Measurements from ENCODE around the gene FBXO24. TPM values are rescaled to one million over a fixed set of nuclear protein-coding genes. Genes with fewer than 3 reads are reported as not detected.

The FBXO24 gene
- polyA plus RNA-seq, 1 donor (not counting 4 experiments of a cell fraction or from before 2014, with no cell fraction given): 0.22 TPM

DNA sequence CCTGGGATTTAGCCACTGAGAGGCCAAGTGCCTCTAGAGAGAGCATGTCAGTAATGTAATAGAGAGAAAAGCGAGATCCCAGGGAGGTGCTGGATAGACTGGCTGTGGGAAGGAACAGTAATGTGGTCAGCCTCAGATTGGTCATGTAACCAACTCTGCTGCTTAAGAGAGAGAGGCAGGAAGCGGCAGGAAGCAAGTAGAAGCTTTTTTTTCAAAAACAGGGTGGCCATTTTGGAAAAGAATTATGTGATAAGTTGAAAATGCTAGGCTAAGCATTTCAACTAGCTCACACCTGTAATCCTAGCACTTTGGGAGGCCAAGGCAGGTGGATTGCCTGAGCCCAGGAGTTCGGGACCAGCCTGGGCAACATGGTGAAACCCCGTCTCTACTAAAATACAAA lies 12.3 kb downstream of the FBXO24 start:
- Histone ChIP-seq H3K9me1 (ENCODE audit: control insufficient read depth, extremely low read depth, insufficient read depth, low read length) (no peaks in the 10 kb centered on the region), H3K4me2 (ENCODE audit: control insufficient read depth, extremely low read depth, insufficient read depth, low read depth, low read length) (no peak overlapping the region), H3K27ac (ENCODE audit: control insufficient read depth, insufficient read depth, low read length) (no peak overlapping the region), H3K4me1 (ENCODE audit: control insufficient read depth, extremely low read depth, insufficient read depth, low read length) (no peaks in the 10 kb centered on the region), H3K4me3 (ENCODE audit: control insufficient read depth in 2 of 3, extremely low read depth in 1 of 3, insufficient read depth in 2 of 3, low read depth in 1 of 3, low read length in 3 of 3) (no peak overlapping the region), H3K79me2 (ENCODE audit: control insufficient read depth, insufficient read depth, low read length) (no peaks in the 10 kb centered on the region), H3K9me3 (ENCODE audit: control insufficient read depth, low read depth, low read length) (no peaks in the 10 kb centered on the region), H2AFZ (ENCODE audit: control insufficient read depth, low read length) (no peak overlapping the region), H4K20me1 (ENCODE audit: control insufficient read depth, extremely low read depth, insufficient read depth, low read length) (no peaks in the 10 kb centered on the region), H3K9ac (ENCODE audit: control insufficient read depth, extremely low read depth, insufficient read depth, low read length) (no peak overlapping the region), H3K36me3 (ENCODE audit: control insufficient read depth in 2 of 2, extremely low read depth in 1 of 2, insufficient read depth in 2 of 2, low read length in 2 of 2) (no peaks in the 10 kb centered on the region), H3K27me3 (ENCODE audit: control insufficient read depth, extremely low read depth, insufficient read depth, low read length) (no peaks in the 10 kb centered on the region)
- TF ChIP-seq, protein P1, sequence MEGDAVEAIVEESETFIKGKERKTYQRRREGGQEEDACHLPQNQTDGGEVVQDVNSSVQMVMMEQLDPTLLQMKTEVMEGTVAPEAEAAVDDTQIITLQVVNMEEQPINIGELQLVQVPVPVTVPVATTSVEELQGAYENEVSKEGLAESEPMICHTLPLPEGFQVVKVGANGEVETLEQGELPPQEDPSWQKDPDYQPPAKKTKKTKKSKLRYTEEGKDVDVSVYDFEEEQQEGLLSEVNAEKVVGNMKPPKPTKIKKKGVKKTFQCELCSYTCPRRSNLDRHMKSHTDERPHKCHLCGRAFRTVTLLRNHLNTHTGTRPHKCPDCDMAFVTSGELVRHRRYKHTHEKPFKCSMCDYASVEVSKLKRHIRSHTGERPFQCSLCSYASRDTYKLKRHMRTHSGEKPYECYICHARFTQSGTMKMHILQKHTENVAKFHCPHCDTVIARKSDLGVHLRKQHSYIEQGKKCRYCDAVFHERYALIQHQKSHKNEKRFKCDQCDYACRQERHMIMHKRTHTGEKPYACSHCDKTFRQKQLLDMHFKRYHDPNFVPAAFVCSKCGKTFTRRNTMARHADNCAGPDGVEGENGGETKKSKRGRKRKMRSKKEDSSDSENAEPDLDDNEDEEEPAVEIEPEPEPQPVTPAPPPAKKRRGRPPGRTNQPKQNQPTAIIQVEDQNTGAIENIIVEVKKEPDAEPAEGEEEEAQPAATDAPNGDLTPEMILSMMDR (optimal IDR thresholded peaks at IDR 0.05 in 1 of 3, IDR thresholded peaks at IDR 0.05 in 1 of 3, conservative IDR thresholded peaks at IDR 0.05 in 1 of 3; ENCODE audit: extremely low read depth in 1 of 3, insufficient read depth in 2 of 3, low read length in 3 of 3): no peak
- TF ChIP-seq EZH2 (IDR thresholded peaks at IDR 0.05; ENCODE audit: low read length): no peak
- no peak for FAIRE-seq
- no peak for DNase-seq (ENCODE audit: low read depth, low spot score)
- dilution Hi-C loops (cut with MboI; ENCODE audit: extremely low pct_ligation_motif_present, low sequenced_read_pairs): no loop called here

DNA sequence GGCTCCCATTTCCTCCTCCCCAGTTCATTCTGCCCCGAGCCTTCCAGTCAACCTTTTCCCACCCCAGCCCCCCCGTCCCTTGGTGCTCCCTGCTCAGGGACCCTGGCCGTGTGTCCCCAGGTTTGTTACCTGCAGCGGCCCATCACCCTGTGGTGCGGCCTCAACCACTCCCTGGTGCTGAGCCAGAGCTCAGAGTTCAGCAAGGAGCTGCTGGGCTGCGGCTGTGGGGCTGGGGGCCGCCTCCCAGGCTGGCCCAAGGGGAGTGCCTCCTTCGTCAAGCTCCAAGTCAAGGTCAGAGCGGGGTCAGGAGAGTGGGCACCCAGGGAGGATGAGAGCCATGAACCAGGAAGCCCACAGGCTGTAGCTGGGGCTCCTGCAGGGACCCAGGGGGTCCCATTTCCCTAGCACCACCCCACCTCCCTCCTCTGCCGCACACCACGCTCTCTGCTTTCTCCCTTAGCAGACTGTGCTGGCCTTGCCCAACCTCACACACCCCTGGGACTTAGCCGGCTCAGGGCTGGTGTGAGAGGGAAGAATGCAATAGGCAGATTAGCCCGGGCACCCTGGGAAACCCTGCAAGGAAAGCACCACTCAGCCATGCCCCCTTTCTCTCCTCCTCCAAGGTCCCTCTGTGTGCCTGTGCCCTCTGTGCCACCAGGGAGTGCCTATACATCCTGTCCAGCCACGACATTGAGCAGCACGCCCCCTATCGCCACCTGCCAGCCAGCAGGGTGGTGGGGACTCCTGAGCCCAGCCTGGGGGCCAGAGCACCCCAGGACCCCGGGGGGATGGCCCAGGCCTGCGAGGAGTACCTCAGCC lies 14.0 kb downstream of the FBXO24 start:
- Histone ChIP-seq H3K9ac (ENCODE audit: control insufficient read depth, extremely low read depth, insufficient read depth, low read length) (no peak overlapping the region), H2AFZ (ENCODE audit: control insufficient read depth, low read length) (no peak overlapping the region), H3K36me3 (ENCODE audit: control insufficient read depth in 2 of 2, extremely low read depth in 1 of 2, insufficient read depth in 2 of 2, low read length in 2 of 2) (no peaks in the 10 kb centered on the region), H3K4me1 (ENCODE audit: control insufficient read depth, extremely low read depth, insufficient read depth, low read length) (peaks cover 3% of the 10 kb centered on the region), H3K4me2 (ENCODE audit: control insufficient read depth, extremely low read depth, insufficient read depth, low read depth, low read length) (no peak overlapping the region), H3K4me3 (ENCODE audit: control insufficient read depth in 2 of 3, extremely low read depth in 1 of 3, insufficient read depth in 2 of 3, low read depth in 1 of 3, low read length in 3 of 3) (no peak overlapping the region), H3K27me3 (ENCODE audit: control insufficient read depth, extremely low read depth, insufficient read depth, low read length) (no peaks in the 10 kb centered on the region), H4K20me1 (ENCODE audit: control insufficient read depth, extremely low read depth, insufficient read depth, low read length) (no peaks in the 10 kb centered on the region), H3K27ac (ENCODE audit: control insufficient read depth, insufficient read depth, low read length) (no peak overlapping the region), H3K9me1 (ENCODE audit: control insufficient read depth, extremely low read depth, insufficient read depth, low read length) (no peaks in the 10 kb centered on the region), H3K9me3 (ENCODE audit: control insufficient read depth, low read depth, low read length) (no peaks in the 10 kb centered on the region), H3K79me2 (ENCODE audit: control insufficient read depth, insufficient read depth, low read length) (no peaks in the 10 kb centered on the region)
- dilution Hi-C loops (cut with MboI; ENCODE audit: extremely low pct_ligation_motif_present, low sequenced_read_pairs): no loop called here
- TF ChIP-seq, protein P1 (optimal IDR thresholded peaks at IDR 0.05 in 1 of 3, IDR thresholded peaks at IDR 0.05 in 1 of 3, conservative IDR thresholded peaks at IDR 0.05 in 1 of 3; ENCODE audit: extremely low read depth in 1 of 3, insufficient read depth in 2 of 3, low read length in 3 of 3): peak in 1 of 3 experiments; percentile 17
- no peak for TF ChIP-seq EZH2 (IDR thresholded peaks at IDR 0.05; ENCODE audit: low read length)
- DNase-seq (ENCODE audit: low read depth, low spot score): no peak
- FAIRE-seq: no peak
